Endothelial cell of umbilical vein (primary cell): ENCODE results near the gene NAA30. TPM values are rescaled to one million over a fixed set of nuclear protein-coding genes. Genes with fewer than 3 reads are reported as not detected.

Experiments used
- BruUV-seq: library from RNA; stranded (reverse); fragments of 400-500 nt; replicated peaks from 2 replicates; lab custom pipeline; 2021; lab: Mats Ljungman, UMichigan
- CTCF ChIA-PET: fragments of 300-600, 350-600 bp; sonication (Branson Sonifier 250); formaldehyde crosslinking; loops from one replicate; lab custom pipeline; 2021; ENCODE audit warnings: antibody characterized with exemption, inconsistent platforms; lab: Charles Lee
- POLR2A ChIA-PET: fragments of 300-600, 350-600 bp; sonication (Branson Sonifier 250); formaldehyde crosslinking; loops from one replicate; lab custom pipeline; 2021; ENCODE audit warnings: antibody characterized with exemption, inconsistent platforms; lab: Charles Lee
- DNase-seq: peaks from one replicate; pipeline ENCODE4 v3.0.0-alpha.2; 2011; ENCODE audit warnings: low read depth, low spot score
- FAIRE-seq: peaks from 2 replicates; lab custom pipeline; 2011; peaks lifted over from hg19 to GRCh38; lab: Jason Lieb, UNC
- H2AFZ ChIP-seq: 2 replicates; pipeline ENCODE4 v1.6.0; 2012; ENCODE audit warnings: low read depth, low read length, control low read depth, inconsistent platforms
- H3K27ac ChIP-seq: 2 replicates; pipeline ENCODE4 v1.5.1; 2011; ENCODE audit warnings: low read depth, mild to moderate bottlenecking, control low read depth, low read length, moderate library complexity; ENCODE audit not compliant: insufficient read depth
- H3K27me3 ChIP-seq, 2 experiments: 2 replicates each; pipeline versions ENCODE4 v1.6.0 to v1.6.1; 2011; ENCODE audit warnings: low read length in 2 of 2, mixed read lengths in 1 of 2; ENCODE audit not compliant: control insufficient read depth in 2 of 2, insufficient read depth in 2 of 2
- H3K36me3 ChIP-seq, 2 experiments: 2 replicates in 1 of 2; 3 replicates in 1 of 2; pipeline ENCODE4 v1.5.1; 2011; ENCODE audit warnings: low read length in 2 of 2, mild to moderate bottlenecking in 1 of 2, moderate library complexity in 1 of 2; ENCODE audit not compliant: control insufficient read depth in 2 of 2, insufficient read depth in 2 of 2; ENCODE audit errors: extremely low read depth in 1 of 2
- H3K4me1 ChIP-seq: 3 replicates; pipeline ENCODE4 v1.5.1; 2011; ENCODE audit warnings: mild to moderate bottlenecking, low read length; ENCODE audit not compliant: control insufficient read depth, insufficient read depth; ENCODE audit errors: extremely low read depth
- H3K4me2 ChIP-seq: 2 replicates; pipeline ENCODE4 v1.6.1; 2011; ENCODE audit warnings: low read length, control low read depth, mixed read lengths; ENCODE audit not compliant: insufficient read depth
- H3K4me3 ChIP-seq, 3 experiments: fragments of 200-600 bp in 1 of 3; sonication (generic), shearing (Covaris generic) in 1 of 3; replicated peaks in 1 of 3; 2 replicates each; pipeline ENCODE4 v1.5.1; 2011 to 2016; ENCODE audit warnings: control low read depth in 3 of 3, low read length in 3 of 3, mild to moderate bottlenecking in 2 of 3, inconsistent platforms in 1 of 3, low read depth in 1 of 3, moderate library complexity in 1 of 3; ENCODE audit not compliant: insufficient read depth in 1 of 3
- H3K79me2 ChIP-seq: 2 replicates; pipeline ENCODE4 v1.6.0; 2012; ENCODE audit warnings: low read length, inconsistent platforms; ENCODE audit not compliant: control insufficient read depth, insufficient read depth
- H3K9ac ChIP-seq: replicated peaks from 2 replicates; pipeline ENCODE3; 2011; ENCODE audit warnings: low read length, control low read depth; ENCODE audit not compliant: insufficient read depth; ENCODE audit errors: extremely low read depth
- H3K9me1 ChIP-seq: replicated peaks from 3 replicates; pipeline ENCODE4 v1.6.0; 2011; ENCODE audit warnings: mild to moderate bottlenecking, low read length; ENCODE audit not compliant: control insufficient read depth, insufficient read depth; ENCODE audit errors: extremely low read depth
- H3K9me3 ChIP-seq: replicated peaks from 2 replicates; pipeline ENCODE4 v1.5.1; 2012; ENCODE audit warnings: low read length, inconsistent platforms; ENCODE audit not compliant: control insufficient read depth, insufficient read depth
- H4K20me1 ChIP-seq: replicated peaks from 2 replicates; pipeline ENCODE3; 2011; ENCODE audit warnings: mild to moderate bottlenecking, low read length; ENCODE audit not compliant: control insufficient read depth, insufficient read depth; ENCODE audit errors: extremely low read depth
- EZH2 ChIP-seq: IDR thresholded peaks from 2 replicates; pipeline ENCODE4 v1.6.1; 2012; ENCODE audit warnings: borderline replicate concordance, low read depth, mild to moderate bottlenecking, moderate library complexity, low read length, inconsistent platforms; ENCODE audit not compliant: severe bottlenecking
- FOS ChIP-seq: IDR thresholded peaks from 2 replicates; pipeline ENCODE4 v1.6.1; 2011; ENCODE audit warnings: mild to moderate bottlenecking, low read length, moderate library complexity, borderline replicate concordance; ENCODE audit not compliant: insufficient read depth
- GATA2 ChIP-seq: IDR thresholded peaks from 2 replicates; pipeline ENCODE4 v1.7.0; 2011; ENCODE audit warnings: low read depth, mild to moderate bottlenecking, moderate library complexity, mixed read lengths, low read length; ENCODE audit not compliant: insufficient read length, insufficient read depth
- JUN ChIP-seq: IDR thresholded peaks from 2 replicates; pipeline ENCODE4 v1.6.1; 2011; ENCODE audit warnings: borderline replicate concordance, low read depth; ENCODE audit not compliant: insufficient read length, insufficient read depth
- MYC ChIP-seq: IDR thresholded peaks from one replicate; pipeline ENCODE4 v1.6.1; 2011; ENCODE audit warnings: mild to moderate bottlenecking, low read depth, low read length
- POLR2A ChIP-seq: IDR thresholded peaks from 2 replicates; pipeline ENCODE4 v1.6.1; 2012; ENCODE audit warnings: low read depth, mild to moderate bottlenecking, control low read depth, low read length
- POLR2AphosphoS5 ChIP-seq: IDR thresholded peaks from 2 replicates; pipeline ENCODE4 v1.6.1; 2012; ENCODE audit warnings: low read depth, mild to moderate bottlenecking, control low read depth, low read length, moderate library complexity; ENCODE audit not compliant: insufficient read depth
- dilution Hi-C: fragments of 300-500 bp; cut with MboI; formaldehyde crosslinking; loops from one replicate; pipeline ENCODE4 v1.15.0; 2019; ENCODE audit warnings: low sequenced_read_pairs; ENCODE audit not compliant: extremely low pct_ligation_motif_present
- intact Hi-C: fragments of 100-400 bp; cut with micrococcal nuclease; formaldehyde crosslinking; loops from one replicate; pipeline ENCODE4 v1.10.0; 2022
- polyA plus RNA-seq, 4 experiments: library from polyadenylated mRNA; depleted of rRNA in 3 of 4; stranded (reverse) in 3 of 4; unstranded in 1 of 4; fragments of >200 nt; gene quantifications; 2 replicates each; pipeline versions ENCODE4 v1.2.1 to v1.2.3, GENCODE V29; 2011 to 2012; ENCODE audit warnings: missing spikeins in 1 of 4
- total RNA-seq: library from RNA; stranded (reverse); gene quantifications from 2 replicates; pipeline ENCODE4 v1.2.3, GENCODE V29; 2021
- TF ChIP-seq, protein P1 (sequence below), 2 donors: IDR thresholded peaks; 1 replicate in 1 of 2; 2 replicates in 1 of 2; pipeline ENCODE4 v1.5.1; 2011; ENCODE audit warnings: low read length in 2 of 2, mild to moderate bottlenecking in 2 of 2, moderate library complexity in 2 of 2, control low read depth in 1 of 2, inconsistent platforms in 1 of 2, low read depth in 1 of 2; ENCODE audit not compliant: insufficient read depth in 1 of 2; ENCODE audit errors: extremely low read depth in 1 of 2
- TF ChIP-seq, protein P2 (sequence below): IDR thresholded peaks from 2 replicates; pipeline ENCODE4 v1.6.1; 2011; ENCODE audit not compliant: insufficient read depth, insufficient read length

Gene NAA30
- total and polyA plus RNA-seq, 2 donors (not counting 3 experiments of a cell fraction or from before 2014, with no cell fraction given): 5.4 to 21.8 TPM

DNA sequence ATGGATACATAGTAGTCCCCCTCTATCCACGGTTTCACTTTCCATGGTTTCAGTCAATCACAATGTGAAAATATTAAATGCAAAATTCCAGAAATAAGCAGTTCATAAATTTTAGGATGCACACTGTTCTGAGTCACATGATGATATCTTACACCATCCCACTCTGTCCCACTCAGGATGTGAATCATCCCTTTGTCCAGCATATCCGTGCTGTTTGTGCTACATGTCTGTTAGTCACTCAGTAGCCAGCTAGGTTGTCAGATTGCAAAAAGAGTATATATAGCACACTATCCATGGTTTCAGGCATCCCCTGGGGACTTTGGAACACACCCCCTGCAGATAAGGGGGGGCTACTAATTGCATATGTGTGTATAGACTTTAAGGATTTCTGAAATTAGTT lies 8.1 kb upstream of the NAA30 start:
- FAIRE-seq: peak; percentile 82

More for the DNA sequence above, 8.1 kb upstream of the NAA30 start:
- CTCF ChIA-PET: interaction anchor here (0.6 to 1.3 kb wide), 4 partner anchors 9 to 895 kb away, joined by 3 read pairs; no protein-coding TSS in a partner anchor
- H3K4me3 ChIP-seq: no peak overlapping the region
- TF ChIP-seq, protein P1, sequence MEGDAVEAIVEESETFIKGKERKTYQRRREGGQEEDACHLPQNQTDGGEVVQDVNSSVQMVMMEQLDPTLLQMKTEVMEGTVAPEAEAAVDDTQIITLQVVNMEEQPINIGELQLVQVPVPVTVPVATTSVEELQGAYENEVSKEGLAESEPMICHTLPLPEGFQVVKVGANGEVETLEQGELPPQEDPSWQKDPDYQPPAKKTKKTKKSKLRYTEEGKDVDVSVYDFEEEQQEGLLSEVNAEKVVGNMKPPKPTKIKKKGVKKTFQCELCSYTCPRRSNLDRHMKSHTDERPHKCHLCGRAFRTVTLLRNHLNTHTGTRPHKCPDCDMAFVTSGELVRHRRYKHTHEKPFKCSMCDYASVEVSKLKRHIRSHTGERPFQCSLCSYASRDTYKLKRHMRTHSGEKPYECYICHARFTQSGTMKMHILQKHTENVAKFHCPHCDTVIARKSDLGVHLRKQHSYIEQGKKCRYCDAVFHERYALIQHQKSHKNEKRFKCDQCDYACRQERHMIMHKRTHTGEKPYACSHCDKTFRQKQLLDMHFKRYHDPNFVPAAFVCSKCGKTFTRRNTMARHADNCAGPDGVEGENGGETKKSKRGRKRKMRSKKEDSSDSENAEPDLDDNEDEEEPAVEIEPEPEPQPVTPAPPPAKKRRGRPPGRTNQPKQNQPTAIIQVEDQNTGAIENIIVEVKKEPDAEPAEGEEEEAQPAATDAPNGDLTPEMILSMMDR (IDR thresholded peaks at IDR 0.05; ENCODE audit: extremely low read depth in 1 of 2, insufficient read depth in 1 of 2, low read depth in 1 of 2, low read length in 2 of 2): no peak
- peak; percentile 97 for TF ChIP-seq JUN
- peak; percentile 81 for TF ChIP-seq GATA2
- TF ChIP-seq, protein P2, sequence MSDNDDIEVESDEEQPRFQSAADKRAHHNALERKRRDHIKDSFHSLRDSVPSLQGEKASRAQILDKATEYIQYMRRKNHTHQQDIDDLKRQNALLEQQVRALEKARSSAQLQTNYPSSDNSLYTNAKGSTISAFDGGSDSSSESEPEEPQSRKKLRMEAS: no peak
- TF ChIP-seq EZH2: no peak
- TF ChIP-seq POLR2AphosphoS5: peak; percentile 64
- TF ChIP-seq FOS: peak; percentile 95
- TF ChIP-seq POLR2A: peak; percentile 32
- no peak for TF ChIP-seq MYC
- no peaks in the 10 kb centered on the region for H3K9me1 ChIP-seq
- no peaks in the 10 kb centered on the region for H4K20me1 ChIP-seq
- no peak overlapping the region for H2AFZ ChIP-seq
- peak overlapping the region; percentile 72 for H3K4me2 ChIP-seq
- dilution Hi-C loops: no loop called here
- H3K79me2 ChIP-seq: no peaks in the 10 kb centered on the region
- DNase-seq: peak; percentile 81
- H3K9ac ChIP-seq: peak overlapping the region; percentile 54
- H3K27me3 ChIP-seq: no peaks in the 10 kb centered on the region
- BruUV-seq: no TSS peak
- no peaks in the 10 kb centered on the region for H3K9me3 ChIP-seq
- peak overlapping the region; percentile 76 for H3K27ac ChIP-seq
- no peaks in the 10 kb centered on the region for H3K36me3 ChIP-seq
- intact Hi-C loops: loop anchor here (1.0 kb wide), 2 partner anchors 8 to 20 kb away; partner anchors contain the start of gene NAA30
- peaks cover 18% of the 10 kb centered on the region for H3K4me1 ChIP-seq
- POLR2A ChIA-PET: interaction anchor here (0.6 kb wide), 1 partner anchor 20 kb away, joined by 6 read pairs; no protein-coding TSS in a partner anchor
